ENCODE data around the gene TUBB8.

- TF ChIP-seq SP2 (IDR thresholded peaks at IDR 0.05; ENCODE audit: extremely low read depth, low read depth, low read length, poor library complexity, severe bottlenecking) (no peak), REST (IDR thresholded peaks at IDR 0.05; ENCODE audit: borderline replicate concordance) (no peak), REST (CRISPR knock-in tag; IDR thresholded peaks at IDR 0.05; ENCODE audit: low read depth) (no peak), E2F5 (CRISPR knock-in tag; IDR thresholded peaks at IDR 0.05) (no peak), XRCC4 (IDR thresholded peaks at IDR 0.05; ENCODE audit: extremely low read depth, insufficient read depth, insufficient read length) (no peak), ZNF444 (CRISPR knock-in tag; IDR thresholded peaks at IDR 0.05) (no peak), ZHX1 (conservative IDR thresholded peaks at IDR 0.05; ENCODE audit: low read length) (no peak), TAF1 (IDR thresholded peaks at IDR 0.05; ENCODE audit: control insufficient read depth, extremely low read depth, insufficient read depth, low read length, severe bottlenecking) (no peak), ETV6 (IDR thresholded peaks at IDR 0.05; ENCODE audit: borderline replicate concordance in 1 of 2, low read depth in 2 of 2, low read length in 1 of 2) (no peak), ETV6 (CRISPR knock-in tag; IDR thresholded peaks at IDR 0.05; ENCODE audit: borderline replicate concordance) (no peak), POLR2AphosphoS2 (IDR thresholded peaks at IDR 0.05; ENCODE audit: low read length) (no peak)
Observed at GRCh38 chr10:94613-95012, 45.5 kb upstream of the TUBB8 start.
